Endodermal cell (in vitro differentiated cells): Measurements from ENCODE around the gene UBAP2. TPM values are rescaled to one million over a fixed set of nuclear protein-coding genes. Genes with fewer than 3 reads are reported as not detected.

Experiments
- DNase-seq: peaks from one replicate; pipeline ENCODE4 v3.0.0-alpha.2; 2017
- H3K27ac ChIP-seq: 2 replicates; pipeline ENCODE4 v1.5.1; 2013; ENCODE audit warnings: mild to moderate bottlenecking, low read depth, low read length, moderate library complexity
- H3K27me3 ChIP-seq: 2 replicates; pipeline ENCODE4 v1.6.1; 2013; ENCODE audit warnings: mild to moderate bottlenecking, low read length, moderate library complexity; ENCODE audit not compliant: insufficient read depth, control insufficient read depth, poor library complexity, severe bottlenecking
- H3K36me3 ChIP-seq: 2 replicates; pipeline ENCODE4 v1.7.0; 2013; ENCODE audit warnings: mild to moderate bottlenecking, low read length, moderate library complexity; ENCODE audit not compliant: control insufficient read depth, insufficient read depth
- H3K4me1 ChIP-seq: one replicate; pipeline ENCODE4 v1.7.0; 2013; ENCODE audit warnings: low read length; ENCODE audit not compliant: control insufficient read depth, insufficient read depth
- H3K4me3 ChIP-seq: 2 replicates; pipeline ENCODE4 v1.5.1; 2013; ENCODE audit warnings: mild to moderate bottlenecking, low read length, moderate library complexity
- H3K9ac ChIP-seq: 2 replicates; pipeline ENCODE4 v1.6.1; 2013; ENCODE audit warnings: mild to moderate bottlenecking, low read length, moderate library complexity; ENCODE audit not compliant: poor library complexity, severe bottlenecking; ENCODE audit errors: extremely low read depth
- H3K9me3 ChIP-seq: 2 replicates; pipeline ENCODE4 v1.6.1; 2013; ENCODE audit warnings: mild to moderate bottlenecking, low read length, moderate library complexity; ENCODE audit not compliant: control insufficient read depth
- H3K27ac Mint-ChIP-seq: 2 replicates; pipeline ENCODE4 v1.8.0; 2020; ENCODE audit warnings: mixed read lengths
- H3K27me3 Mint-ChIP-seq: 2 replicates; pipeline ENCODE4 v1.8.0; 2021; ENCODE audit warnings: mild to moderate bottlenecking, mixed read lengths; ENCODE audit not compliant: insufficient read depth
- H3K36me3 Mint-ChIP-seq: 2 replicates; pipeline ENCODE4 v1.8.0; 2020; ENCODE audit warnings: low read depth, mixed read lengths
- H3K4me1 Mint-ChIP-seq: 2 replicates; pipeline ENCODE4 v1.8.0; 2020; ENCODE audit warnings: mixed read lengths
- H3K4me3 Mint-ChIP-seq: 2 replicates; pipeline ENCODE4 v1.8.0; 2020; ENCODE audit warnings: mild to moderate bottlenecking, moderate library complexity, mixed read lengths
- H3K9me3 Mint-ChIP-seq: 2 replicates; pipeline ENCODE4 v1.8.0; 2020; ENCODE audit warnings: mild to moderate bottlenecking, mixed read lengths
- CTCF ChIP-seq: fragments of 200-600 bp; sonication (generic); conservative IDR thresholded peaks from 2 replicates; pipeline ENCODE4 v1.5.0; 2021; ENCODE audit warnings: antibody characterized with exemption, mild to moderate bottlenecking
- WGBS, 2 experiments: methylation state at CpG; one replicate each; pipeline versions ENCODE4 v1.1.5 to v1.1.7; 2013; ENCODE audit warnings: missing lambda C conversion rate in 2 of 2, mixed read lengths in 1 of 2; ENCODE audit not compliant: insufficient coverage in 1 of 2, insufficient read length in 1 of 2; 5-methylcytosine and 5-hydroxymethylcytosine counted together
- total RNA-seq, 2 donors: library from RNA; stranded (reverse); fragmentation: NEBNext Ultra II Directional in 1 of 2; extraction: Animal tissue kit (Norgen Biotek cat#: 25700) in 1 of 2; gene quantifications; 2 replicates in 1 of 2; 3 replicates in 1 of 2; pipeline ENCODE4 v1.2.1, GENCODE V29; 2021

The UBAP2 gene
- total RNA-seq, 2 donors from 2014 or later: 60.9 to 82.1 TPM

- Histone ChIP-seq H3K27ac (no peak overlapping the region), H3K36me3 (peaks cover 89% of the 10 kb centered on the region), H3K27me3 (no peaks in the 10 kb centered on the region), H3K9me3 (no peaks in the 10 kb centered on the region), H3K4me3 (no peak overlapping the region), H3K4me1 (no peaks in the 10 kb centered on the region), H3K9ac (no peak overlapping the region)
- peaks cover 8% of the 10 kb centered on the region for H3K4me1 Mint-ChIP-seq
- H3K4me3 Mint-ChIP-seq: no peak overlapping the region
- H3K36me3 Mint-ChIP-seq: peaks cover 66% of the 10 kb centered on the region
- no peaks in the 10 kb centered on the region for H3K9me3 Mint-ChIP-seq
- H3K27ac Mint-ChIP-seq: no peak overlapping the region
- DNase-seq: no peak
- WGBS, 2 experiments: 95% methylated on average over 2 of the region's 2 CpGs; no CpG with 5 or more reads in 1 of the 2 experiments
- H3K27me3 Mint-ChIP-seq: no peaks in the 10 kb centered on the region
- TF ChIP-seq CTCF: no peak
Measured at GRCh38 chr9:33959725-33960124, 89.0 kb downstream of the UBAP2 start.

GRCh38 chr9:33956544-33956943, 92.1 kb downstream of the UBAP2 start:
- H3K4me3 ChIP-seq: no peak overlapping the region
- H3K36me3 ChIP-seq: peaks cover 95% of the 10 kb centered on the region
- no peak for TF ChIP-seq CTCF
- Mint-ChIP-seq H3K36me3 (peaks cover 74% of the 10 kb centered on the region), H3K27ac (peak overlapping the region; percentile 61), H3K4me3 (no peak overlapping the region), H3K9me3 (no peaks in the 10 kb centered on the region), H3K4me1 (peaks cover 6% of the 10 kb centered on the region), H3K27me3 (no peaks in the 10 kb centered on the region)
- no peak overlapping the region for H3K27ac ChIP-seq
- H3K9ac ChIP-seq: no peak overlapping the region
- DNase-seq: no peak
- no peaks in the 10 kb centered on the region for H3K4me1 ChIP-seq
- H3K27me3 ChIP-seq: no peaks in the 10 kb centered on the region
- 96% methylated on average over 4 of the region's 4 CpGs; no CpG with 5 or more reads in 1 of the 2 experiments for WGBS, 2 experiments
- no peaks in the 10 kb centered on the region for H3K9me3 ChIP-seq

- no peak for TF ChIP-seq CTCF
- Mint-ChIP-seq H3K4me3 (no peak overlapping the region), H3K27ac (no peak overlapping the region), H3K36me3 (peaks cover 72% of the 10 kb centered on the region), H3K4me1 (no peaks in the 10 kb centered on the region), H3K27me3 (no peaks in the 10 kb centered on the region), H3K9me3 (no peaks in the 10 kb centered on the region)
- no peak for DNase-seq
- H3K36me3 ChIP-seq: peaks cover 92% of the 10 kb centered on the region
- no peak overlapping the region for H3K4me3 ChIP-seq
- no peaks in the 10 kb centered on the region for H3K4me1 ChIP-seq
- H3K27me3 ChIP-seq: no peaks in the 10 kb centered on the region
- no peak overlapping the region for H3K9ac ChIP-seq
- no peak overlapping the region for H3K27ac ChIP-seq
- WGBS, 2 experiments: 90% methylated on average over 2 of the region's 2 CpGs; no CpG with 5 or more reads in 1 of the 2 experiments
- no peaks in the 10 kb centered on the region for H3K9me3 ChIP-seq
Measured at GRCh38 chr9:33952066-33952465, 96.6 kb downstream of the UBAP2 start.
